Hepatic stellate cell (primary cell): Measurements from ENCODE around the gene TWF2.

ENCODE experiments used
- DNase-seq: peaks from one replicate; pipeline ENCODE4 v3.0.0; 2011; ENCODE audit warnings: low spot score

The TWF2 gene

DNA sequence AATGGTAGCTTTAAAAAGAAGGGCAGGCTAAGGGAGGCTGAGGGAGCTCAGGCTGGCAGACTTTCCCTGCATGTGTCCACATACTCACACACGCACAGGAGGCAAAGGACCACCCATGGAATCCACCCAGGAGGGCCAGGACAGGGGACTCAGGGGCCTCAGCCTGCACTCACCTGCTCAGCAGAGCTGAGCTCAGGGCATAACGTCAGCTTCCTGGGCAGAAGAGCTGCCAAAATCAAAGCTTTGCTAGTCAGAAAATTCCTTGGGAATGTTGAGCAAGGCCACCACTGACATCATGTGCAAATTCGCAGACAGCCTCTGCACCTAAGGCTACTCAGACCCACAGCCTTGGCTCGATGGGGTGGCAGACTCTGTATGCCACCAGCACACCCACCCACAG is 57.4 kb downstream of the TWF2 start:
- DNase-seq: no peak
